ENCODE results near the gene ZNF488. TPM values are rescaled to one million over a fixed set of nuclear protein-coding genes. Genes with fewer than 3 reads are reported as not detected.
"Not testable (repeated sequence)": the region's sequence is repeated elsewhere in the genome, so short reads cannot be mapped to it uniquely, and the experiment has no call there.

Gene ZNF488
- total RNA-seq, 2 donors from 2014 or later, result 0.53 to 1.2 TPM

GRCh38 chr10:47389619-47390018 lies 5.5 kb upstream of the ZNF488 start:
- TF ChIP-seq CTCF (conservative IDR thresholded peaks at IDR 0.05), result no peak
- 93 to 94% methylated on average over 2 to 3 of the region's 3 CpGs for WGBS, 2 experiments (ENCODE audit: insufficient coverage in 1 of 2, insufficient read length in 1 of 2)

GRCh38 chr10:47388879-47389278 lies 4.8 kb upstream of the ZNF488 start:
- Histone ChIP-seq H3K4me3 (ENCODE audit: low read length) (no peak overlapping the region), H3K27me3 (ENCODE audit: control insufficient read depth, insufficient read depth, low read length, poor library complexity, severe bottlenecking) (peaks cover 13% of the 10 kb centered on the region), H3K4me1 (ENCODE audit: control insufficient read depth, insufficient read depth, low read length) (no peaks in the 10 kb centered on the region), H3K27ac (ENCODE audit: low read depth, low read length) (no peak overlapping the region), H3K36me3 (ENCODE audit: control insufficient read depth, insufficient read depth, low read length) (no peaks in the 10 kb centered on the region), H3K9ac (ENCODE audit: extremely low read depth, low read length, poor library complexity, severe bottlenecking) (no peak overlapping the region), H3K9me3 (ENCODE audit: control insufficient read depth, low read length) (no peaks in the 10 kb centered on the region)
- TF ChIP-seq CTCF (conservative IDR thresholded peaks at IDR 0.05), result no peak
- Mint-ChIP-seq H3K36me3 (ENCODE audit: low read depth) (no peaks in the 10 kb centered on the region), H3K27ac (no peak overlapping the region), H3K4me3 (no peak overlapping the region), H3K4me1 (peaks cover 4% of the 10 kb centered on the region), H3K9me3 (peaks cover 5% of the 10 kb centered on the region), H3K27me3 (ENCODE audit: insufficient read depth) (peaks cover 30% of the 10 kb centered on the region)
- 93 to 95% methylated on average over 4 of the region's 4 CpGs for WGBS, 2 experiments (ENCODE audit: insufficient coverage in 1 of 2, insufficient read length in 1 of 2)
- DNase-seq, result no peak

More at GRCh38 chr10:47389619-47390018, 5.5 kb upstream of the ZNF488 start:
- no peak for DNase-seq
- H3K4me3 ChIP-seq (ENCODE audit: low read length), result no peak overlapping the region
- H3K27ac Mint-ChIP-seq, result no peak overlapping the region
- H3K9me3 ChIP-seq (ENCODE audit: control insufficient read depth, low read length), result no peaks in the 10 kb centered on the region
- no peak overlapping the region for H3K9ac ChIP-seq (ENCODE audit: extremely low read depth, low read length, poor library complexity, severe bottlenecking)
- H3K27me3 ChIP-seq (ENCODE audit: control insufficient read depth, insufficient read depth, low read length, poor library complexity, severe bottlenecking), result peaks cover 11% of the 10 kb centered on the region
- peaks cover 3% of the 10 kb centered on the region for H3K4me1 Mint-ChIP-seq
- H3K4me1 ChIP-seq (ENCODE audit: control insufficient read depth, insufficient read depth, low read length), result no peaks in the 10 kb centered on the region
- H3K4me3 Mint-ChIP-seq, result no peak overlapping the region
- no peaks in the 10 kb centered on the region for H3K36me3 ChIP-seq (ENCODE audit: control insufficient read depth, insufficient read depth, low read length)
- H3K27ac ChIP-seq (ENCODE audit: low read depth, low read length), result no peak overlapping the region
- peaks cover 27% of the 10 kb centered on the region for H3K27me3 Mint-ChIP-seq (ENCODE audit: insufficient read depth)
- no peaks in the 10 kb centered on the region for H3K36me3 Mint-ChIP-seq (ENCODE audit: low read depth)
- peaks cover 5% of the 10 kb centered on the region for H3K9me3 Mint-ChIP-seq

GRCh38 chr10:47386104-47386503 lies 2.0 kb upstream of the ZNF488 start:
- not testable (repeated sequence) for H3K27ac Mint-ChIP-seq; H3K9me3 Mint-ChIP-seq; H3K9me3 ChIP-seq (ENCODE audit: control insufficient read depth, low read length); H3K4me1 ChIP-seq (ENCODE audit: control insufficient read depth, insufficient read depth, low read length); H3K9ac ChIP-seq (ENCODE audit: extremely low read depth, low read length, poor library complexity, severe bottlenecking); H3K36me3 Mint-ChIP-seq (ENCODE audit: low read depth); H3K27ac ChIP-seq (ENCODE audit: low read depth, low read length); H3K4me3 ChIP-seq (ENCODE audit: low read length); H3K4me3 Mint-ChIP-seq; H3K36me3 ChIP-seq (ENCODE audit: control insufficient read depth, insufficient read depth, low read length)
- Mint-ChIP-seq H3K27me3 (ENCODE audit: insufficient read depth) (peaks cover 43% of the 10 kb centered on the region), H3K4me1 (peaks cover 15% of the 10 kb centered on the region)
- WGBS, 2 experiments (ENCODE audit: insufficient coverage in 1 of 2, insufficient read length in 1 of 2), result 86 to 100% methylated on average over 1 to 2 of the region's 2 CpGs
- H3K27me3 ChIP-seq (ENCODE audit: control insufficient read depth, insufficient read depth, low read length, poor library complexity, severe bottlenecking), result peaks cover 39% of the 10 kb centered on the region
- DNase-seq, result peak; percentile 6

Measured in endodermal cell (in vitro differentiated cells).